GM12878 (cell line): ENCODE measurements around the gene GGN. TPM values are rescaled to one million over a fixed set of nuclear protein-coding genes. Genes with fewer than 3 reads are reported as not detected.
"Not testable (repeated sequence)": the region's sequence is repeated elsewhere in the genome, so short reads cannot be mapped to it uniquely, and the experiment has no call there.

Experiments
- ATAC-seq: fragments of 200-7000 bp; cut with Tn5 transposase; 3 replicates; pipeline ENCODE4 v1.9.1; 2020; ENCODE audit warnings: mild to moderate bottlenecking, moderate library complexity
- BruUV-seq: library from RNA; stranded (reverse); fragments of 400-500 nt; replicated peaks from 2 replicates; lab custom pipeline; 2021; lab: Mats Ljungman, UMichigan
- CTCF ChIA-PET: fragments of 300-600 bp; sonication (Branson Sonifier 250); formaldehyde crosslinking; extraction: SDS; loops from one replicate; lab custom pipeline; 2021; ENCODE audit warnings: inconsistent platforms; lab: Yijun Ruan, JAX
- POLR2A ChIA-PET: fragments of 350-600 bp; formaldehyde crosslinking; extraction: SDS; loops from one replicate; lab custom pipeline; 2021; ENCODE audit warnings: inconsistent platforms; lab: Charles Lee
- RAD21 ChIA-PET: fragments of 300-600 bp; sonication (Branson Sonifier 250); formaldehyde crosslinking; loops from one replicate; lab custom pipeline; 2023; ENCODE audit warnings: antibody characterized with exemption; ENCODE audit not compliant: unreplicated experiment; lab: Charles Lee
- SMC1A ChIA-PET: fragments of 300-600 bp; sonication (Branson Sonifier 250); formaldehyde crosslinking; loops from one replicate; lab custom pipeline; 2023; ENCODE audit not compliant: unreplicated experiment, uncharacterized antibody; lab: Charles Lee
- DNase-seq: peaks from one replicate; pipeline ENCODE4 v3.0.0-alpha.2; 2011; ENCODE audit warnings: low read depth, low spot score
- FAIRE-seq: peaks from 3 replicates; lab custom pipeline; 2011; peaks lifted over from hg19 to GRCh38; lab: Jason Lieb, UNC
- H2AFZ ChIP-seq: 2 replicates; pipeline ENCODE4 v1.6.0; 2011; ENCODE audit warnings: low read depth, low read length, control low read depth; ENCODE audit not compliant: control insufficient read depth
- H3K27ac ChIP-seq: 2 replicates; pipeline ENCODE4 v1.5.1; 2011; ENCODE audit warnings: control low read depth; ENCODE audit not compliant: control insufficient read depth, insufficient read depth
- H3K27me3 ChIP-seq, 2 experiments: replicated peaks in 1 of 2; 2 replicates each; pipeline versions ENCODE4 v1.6.0 to v1.6.1; 2011; ENCODE audit warnings: low read length in 1 of 2; ENCODE audit not compliant: control insufficient read depth in 2 of 2, insufficient read depth in 2 of 2
- H3K36me3 ChIP-seq, 2 experiments: 2 replicates each; pipeline ENCODE4 v1.5.1; 2011; ENCODE audit warnings: low read length in 1 of 2; ENCODE audit not compliant: control insufficient read depth in 2 of 2, insufficient read depth in 2 of 2
- H3K4me1 ChIP-seq: 2 replicates; pipeline ENCODE4 v1.6.1; 2011; ENCODE audit warnings: mild to moderate bottlenecking, low read length, moderate library complexity, mixed read lengths; ENCODE audit not compliant: control insufficient read depth, insufficient read depth
- H3K4me2 ChIP-seq: 2 replicates; pipeline ENCODE4 v1.6.0; 2011; ENCODE audit warnings: control low read depth; ENCODE audit not compliant: control insufficient read depth, insufficient read depth
- H3K4me3 ChIP-seq: fragments of 200-600 bp; sonication (generic); 2 replicates; pipeline ENCODE4 v1.5.1; 2016
- H3K79me2 ChIP-seq: 2 replicates; pipeline ENCODE4 v1.6.0; 2011; ENCODE audit warnings: low read length; ENCODE audit not compliant: control insufficient read depth, insufficient read depth
- H3K9ac ChIP-seq: 2 replicates; pipeline ENCODE4 v1.8.0; 2011; ENCODE audit warnings: low read length, control low read depth, mixed read lengths; ENCODE audit not compliant: control insufficient read depth, insufficient read depth
- H3K9me3 ChIP-seq: replicated peaks from 3 replicates; pipeline ENCODE4 v1.5.1; 2011; ENCODE audit warnings: mild to moderate bottlenecking, low read length; ENCODE audit not compliant: control insufficient read depth, insufficient read depth
- H4K20me1 ChIP-seq: 2 replicates; pipeline ENCODE4 v1.6.0; 2011; ENCODE audit not compliant: control insufficient read depth, insufficient read depth
- CHD4 ChIP-seq: fragments of 200-600 bp; sonication (generic); IDR thresholded peaks from 2 replicates; pipeline ENCODE4 v1.6.1; 2016; ENCODE audit warnings: mild to moderate bottlenecking
- DPF2 ChIP-seq: fragments of 450-650 bp; IDR thresholded peaks from 2 replicates; pipeline ENCODE4 v1.6.1; 2017; ENCODE audit warnings: mild to moderate bottlenecking
- FOXK2 ChIP-seq: fragments of 450-650 bp; IDR thresholded peaks from 2 replicates; pipeline ENCODE4 v1.6.1; 2017; ENCODE audit warnings: mild to moderate bottlenecking, moderate library complexity
- HCFC1 ChIP-seq: fragments of 150-350 bp; IDR thresholded peaks from 2 replicates; pipeline ENCODE4 v1.6.1; 2014; ENCODE audit warnings: low read length
- NKRF ChIP-seq: fragments of 450-650 bp; conservative IDR thresholded peaks from 2 replicates; pipeline ENCODE4 v1.6.1; 2017; ENCODE audit warnings: mild to moderate bottlenecking, moderate library complexity
- SMAD5 ChIP-seq: IDR thresholded peaks from 2 replicates; pipeline ENCODE4 v1.6.1; 2016; ENCODE audit warnings: antibody characterized with exemption, low read depth
- WGBS: methylation state at CpG from one replicate; pipeline ENCODE4 v1.1.6; 2016; ENCODE audit warnings: low lambda C conversion rate; ENCODE audit not compliant: insufficient replicate concordance, insufficient coverage; ENCODE audit errors: missing lambda C conversion rate; 5-methylcytosine and 5-hydroxymethylcytosine counted together
- in situ Hi-C: fragments of 300-500 bp; cut with MboI; formaldehyde crosslinking; loops from 9 replicates; pipeline ENCODE4 v1.14.3; 2018; ENCODE audit warnings: mixed read lengths
- intact Hi-C: fragments of 100-400 bp; cut with micrococcal nuclease; formaldehyde crosslinking; loops from one replicate; pipeline ENCODE4 v1.14.2; 2022; ENCODE audit not compliant: unreplicated experiment
- polyA plus RNA-seq, 11 experiments: library from polyadenylated mRNA; depleted of rRNA in 4 of 11; unstranded in 6 of 11; stranded (reverse) in 5 of 11; fragments of >200 nt; fragmentation: Nextera tagmentation in 4 of 11; fragmentation: Illumina TruSeq in 1 of 11; extraction: Ambion mirVana in 4 of 11; extraction: Trizol in 1 of 11; gene quantifications; 1 replicate in 1 of 11; 2 replicates in 10 of 11; pipeline versions ENCODE4 v1.2.1 to v1.2.3, GENCODE V29; 2011 to 2016; ENCODE audit warnings: inconsistent platforms in 2 of 11, missing spikeins in 2 of 11, low read depth in 1 of 11
- total RNA-seq, 4 experiments: library from RNA; depleted of rRNA in 3 of 4; stranded (reverse); fragments of >200 nt in 3 of 4; fragmentation: Illumina TruSeq in 1 of 4; extraction: Trizol in 1 of 4; gene quantifications; 2 replicates each; pipeline versions ENCODE4 v1.2.1 to v1.2.3, GENCODE V29; 2013 to 2021

GGN gene
- total and polyA plus RNA-seq, 10 of the 15 experiments (the other 5 are each of a cell fraction or from before 2014, with no cell fraction given), result not detected

- POLR2A ChIA-PET, result no interaction called here
- no peak for DNase-seq
- Histone ChIP-seq H3K4me3 (no peak overlapping the region), H3K27ac (no peak overlapping the region), H3K9me3 (no peaks in the 10 kb centered on the region), H3K4me1 (peaks cover 7% of the 10 kb centered on the region), H2AFZ (no peak overlapping the region), H4K20me1 (no peaks in the 10 kb centered on the region), H3K9ac (no peak overlapping the region), H3K27me3 (no peaks in the 10 kb centered on the region), H3K4me2 (no peak overlapping the region), H3K79me2 (no peaks in the 10 kb centered on the region), H3K36me3 (no peaks in the 10 kb centered on the region)
- SMC1A ChIA-PET, result no interaction called here
- no peak for ATAC-seq
- 65% methylated on average over 11 of the region's 11 CpGs for WGBS
- RAD21 ChIA-PET, result interaction anchor here (0.6 to 1.8 kb wide), 2 partner anchors 10 to 14 kb away, joined by 3 to 8 read pairs; partner anchors contain the start of gene FAM98C
- no peak for FAIRE-seq
- CTCF ChIA-PET, result interaction anchor here (0.6 to 1.9 kb wide), 2 partner anchors 10 to 353 kb away, joined by 4 to 7 read pairs; partner anchors contain the start of gene FAM98C
- no peak for TF ChIP-seq DPF2
- in situ Hi-C loops (loop anchor here (25.0 kb wide), 1 partner anchor 224 kb away; the partner anchor contains the start of gene ACTN4), intact Hi-C loops (no loop called here)
- BruUV-seq, result no TSS peak
Measured at GRCh38 chr19:38412961-38413360, 25.1 kb upstream of the GGN start.

- BruUV-seq, result no TSS peak
Measured at GRCh38 chr19:38412491-38412890, 24.7 kb upstream of the GGN start.

GRCh38 chr19:38411898-38412297 lies 24.1 kb upstream of the GGN start:
- H3K9me3 ChIP-seq, BruUV-seq, DNase-seq, H4K20me1 ChIP-seq, H2AFZ ChIP-seq, intact Hi-C loops, H3K4me1 ChIP-seq, H3K4me3 ChIP-seq, ATAC-seq, H3K27ac ChIP-seq, H3K27me3 ChIP-seq, SMC1A ChIA-PET, H3K36me3 ChIP-seq, H3K9ac ChIP-seq, H3K79me2 ChIP-seq, FAIRE-seq, H3K4me2 ChIP-seq: not testable (repeated sequence)
- in situ Hi-C loops, result loop anchor here (25.0 kb wide), 1 partner anchor 225 kb away; the partner anchor contains the start of gene ACTN4
- ChIA-PET POLR2A (interaction anchor here (0.5 kb wide), 1 partner anchor 437 kb away, joined by 5 read pairs; no protein-coding TSS in a partner anchor), RAD21 (interaction anchor here (1.3 kb wide), 1 partner anchor 9 kb away, joined by 7 read pairs; the partner anchor contains the start of gene FAM98C), CTCF (interaction anchor here (2.2 kb wide), 1 partner anchor 9 kb away, joined by 8 read pairs; the partner anchor contains the start of gene FAM98C)
- 35% methylated on average over 5 of the region's 5 CpGs for WGBS

More at GRCh38 chr19:38412491-38412890, 24.7 kb upstream of the GGN start:
- Histone ChIP-seq H3K4me3 (no peak overlapping the region), H3K4me1 (peaks cover 5% of the 10 kb centered on the region), H4K20me1 (no peaks in the 10 kb centered on the region), H3K9me3 (no peaks in the 10 kb centered on the region), H3K27ac (no peak overlapping the region), H3K27me3 (no peaks in the 10 kb centered on the region), H3K9ac (no peak overlapping the region), H2AFZ (no peak overlapping the region), H3K4me2 (no peak overlapping the region), H3K79me2 (no peaks in the 10 kb centered on the region), H3K36me3 (no peaks in the 10 kb centered on the region)
- in situ Hi-C loops (loop anchor here (25.0 kb wide), 1 partner anchor 225 kb away; the partner anchor contains the start of gene ACTN4), intact Hi-C loops (no loop called here)
- no peak for TF ChIP-seq DPF2
- TF ChIP-seq HCFC1, result no peak
- no peak for TF ChIP-seq FOXK2
- no peak for TF ChIP-seq SMAD5
- no peak for TF ChIP-seq CHD4
- TF ChIP-seq NKRF, result no peak
- SMC1A ChIA-PET, result no interaction called here
- FAIRE-seq (no peak), DNase-seq (no peak), ATAC-seq (no peak)
- CTCF ChIA-PET, result interaction anchor here (2.2 kb wide), 1 partner anchor 9 kb away, joined by 8 read pairs; the partner anchor contains the start of gene FAM98C
- POLR2A ChIA-PET, result no interaction called here
- 67% methylated on average over 8 of the region's 8 CpGs for WGBS
- RAD21 ChIA-PET, result interaction anchor here (1.3 kb wide), 1 partner anchor 10 kb away, joined by 7 read pairs; the partner anchor contains the start of gene FAM98C
